SK-N-SH (cell line): ENCODE measurements around the gene ZMIZ1. TPM values are rescaled to one million over a fixed set of nuclear protein-coding genes. Genes with fewer than 3 reads are reported as not detected.

Source experiments
- CTCF ChIA-PET: fragments of 300-600, 350-600 bp; formaldehyde crosslinking; extraction: SDS; loops from one replicate; lab custom pipeline; 2021; lab: Yijun Ruan, JAX
- POLR2A ChIA-PET: fragments of 350-600 bp; sonication (Branson Sonifier 250); formaldehyde crosslinking; extraction: SDS; loops from one replicate; lab custom pipeline; 2020; ENCODE audit warnings: antibody characterized with exemption, inconsistent platforms; lab: Yijun Ruan, JAX
- DNase-seq: peaks from one replicate; pipeline ENCODE4 v3.0.0; 2012
- H2AFZ ChIP-seq: fragments of 200-600 bp; sonication (generic); 2 replicates; pipeline ENCODE4 v1.8.1; 2016; ENCODE audit warnings: antibody characterized with exemption, mild to moderate bottlenecking, low read depth
- H3F3A ChIP-seq: fragments of 200-600 bp; sonication (generic); replicated peaks from 2 replicates; pipeline ENCODE3; 2016; ENCODE audit warnings: antibody characterized with exemption, mild to moderate bottlenecking; ENCODE audit not compliant: insufficient read depth
- H3K27ac ChIP-seq, 2 experiments: fragments of 200-500 bp in 1 of 2; fragments of 200-600 bp in 1 of 2; sonication (Bioruptor generic) in 1 of 2; sonication (generic), shearing (Covaris generic) in 1 of 2; 2 replicates each; pipeline versions ENCODE4 v1.5.1 to v1.6.1; 2014 to 2016; ENCODE audit warnings: low read depth in 2 of 2, inconsistent platforms in 1 of 2, low read length in 1 of 2, mild to moderate bottlenecking in 1 of 2, mixed read lengths in 1 of 2
- H3K27me3 ChIP-seq: fragments of 200-600 bp; sonication (generic), shearing (Covaris generic); 2 replicates; pipeline ENCODE4 v1.6.1; 2016; ENCODE audit warnings: mixed run types; ENCODE audit not compliant: insufficient read depth
- H3K36me3 ChIP-seq, 2 experiments: fragments of 200-500 bp in 1 of 2; fragments of 200-600 bp in 1 of 2; sonication (Bioruptor generic) in 1 of 2; sonication (generic) in 1 of 2; replicated peaks in 1 of 2; 2 replicates each; pipeline versions ENCODE3 to v1.5.1; 2014 to 2016; ENCODE audit warnings: low read length in 1 of 2, mild to moderate bottlenecking in 1 of 2; ENCODE audit not compliant: insufficient read depth in 2 of 2, control insufficient read depth in 1 of 2
- H3K4me1 ChIP-seq, 2 experiments: fragments of 200-500 bp in 1 of 2; fragments of 200-600 bp in 1 of 2; sonication (Bioruptor generic) in 1 of 2; sonication (generic), shearing (Covaris generic) in 1 of 2; 2 replicates each; pipeline versions ENCODE4 v1.5.1 to v1.6.1; 2014 to 2016; ENCODE audit warnings: low read depth in 1 of 2, low read length in 1 of 2, mixed run types in 1 of 2; ENCODE audit not compliant: insufficient read depth in 2 of 2, control insufficient read depth in 1 of 2
- H3K4me2 ChIP-seq: fragments of 200-600 bp; sonication (generic), shearing (Covaris generic); 2 replicates; pipeline ENCODE4 v1.6.1; 2017; ENCODE audit warnings: mixed run types
- H3K4me3 ChIP-seq, 2 experiments: fragments of 200-500 bp in 1 of 2; fragments of 200-600 bp in 1 of 2; sonication (Bioruptor generic) in 1 of 2; sonication (generic), shearing (Covaris generic) in 1 of 2; 2 replicates each; pipeline versions ENCODE4 v1.5.1 to v1.8.1; 2014 to 2016; ENCODE audit warnings: low read depth in 2 of 2, inconsistent platforms in 1 of 2, low read length in 1 of 2, mild to moderate bottlenecking in 1 of 2, mixed read lengths in 1 of 2, moderate library complexity in 1 of 2
- H3K79me2 ChIP-seq: fragments of 200-600 bp; sonication (generic); 2 replicates; pipeline ENCODE4 v1.8.1; 2017; ENCODE audit warnings: mild to moderate bottlenecking; ENCODE audit not compliant: insufficient read depth
- H3K9ac ChIP-seq: fragments of 200-600 bp; sonication (generic); 2 replicates; pipeline ENCODE4 v1.6.1; 2017; ENCODE audit warnings: mixed run types
- H3K9me2 ChIP-seq: fragments of 200-600 bp; sonication (generic); 2 replicates; pipeline ENCODE4 v1.6.1; 2017; ENCODE audit warnings: mixed run types
- H3K9me3 ChIP-seq: fragments of 200-600 bp; sonication (generic); 2 replicates; pipeline ENCODE4 v1.6.1; 2017; ENCODE audit warnings: mixed run types, mild to moderate bottlenecking, moderate library complexity
- H4K20me1 ChIP-seq: fragments of 200-600 bp; sonication (generic); 2 replicates; pipeline ENCODE4 v1.6.1; 2017; ENCODE audit warnings: mild to moderate bottlenecking, mixed run types; ENCODE audit not compliant: insufficient read depth
- CHD2 ChIP-seq: fragments of 150-350 bp; IDR thresholded peaks from 2 replicates; pipeline ENCODE4 v1.6.1; 2018; ENCODE audit warnings: low read length; ENCODE audit not compliant: partially characterized antibody
- CTCF ChIP-seq: fragments of 200-600 bp; sonication (generic); IDR thresholded peaks from 2 replicates; pipeline ENCODE4 v1.6.1; 2017; ENCODE audit warnings: antibody characterized with exemption, mild to moderate bottlenecking, moderate library complexity
- EP300 ChIP-seq, 2 experiments: IDR thresholded peaks; 2 replicates each; pipeline versions ENCODE4 v1.4.0 to v1.6.1; 2012; ENCODE audit warnings: borderline replicate concordance in 1 of 2, low read depth in 1 of 2, low read length in 1 of 2
- FOXJ3 ChIP-seq: sonication (generic); formaldehyde crosslinking; IDR thresholded peaks from 2 replicates; pipeline ENCODE4 v1.5.1; 2020; ENCODE audit warnings: mild to moderate bottlenecking, missing genetic modification reagents
- FOXM1 ChIP-seq: IDR thresholded peaks from 2 replicates; pipeline ENCODE4 v1.4.0; 2012; ENCODE audit warnings: low read depth, mild to moderate bottlenecking
- GABPA ChIP-seq: IDR thresholded peaks from 2 replicates; pipeline ENCODE4 v1.4.0; 2012; ENCODE audit warnings: low read depth, mild to moderate bottlenecking
- IRF3 ChIP-seq: fragments of 150-350 bp; IDR thresholded peaks from 2 replicates; pipeline ENCODE4 v1.6.1; 2016; ENCODE audit warnings: mild to moderate bottlenecking, low read depth, low read length
- MAX ChIP-seq: IDR thresholded peaks from 2 replicates; pipeline ENCODE4 v1.4.0; 2012; ENCODE audit warnings: low read depth
- MXI1 ChIP-seq: IDR thresholded peaks from 2 replicates; pipeline ENCODE4 v1.6.1; 2012; ENCODE audit warnings: mild to moderate bottlenecking, low read depth, low read length, improper control_type of control experiment
- NFIC ChIP-seq: IDR thresholded peaks from 2 replicates; pipeline ENCODE4 v1.4.0; 2012; ENCODE audit warnings: borderline replicate concordance
- NRF1 ChIP-seq: IDR thresholded peaks from 2 replicates; pipeline ENCODE4 v1.6.1; 2012; ENCODE audit warnings: low read depth, mild to moderate bottlenecking, low read length
- POLR2AphosphoS5 ChIP-seq: IDR thresholded peaks from 2 replicates; pipeline ENCODE4 v1.6.1; 2012; ENCODE audit warnings: low read depth, low read length
- RCOR1 ChIP-seq: fragments of 150-350 bp; IDR thresholded peaks from 2 replicates; pipeline ENCODE4 v1.6.1; 2017; ENCODE audit warnings: antibody characterized with exemption, low read length
- RFX5 ChIP-seq: IDR thresholded peaks from 2 replicates; pipeline ENCODE4 v1.6.1; 2012; ENCODE audit warnings: mild to moderate bottlenecking, improper control_type of control experiment, low read length
- RXRA ChIP-seq: IDR thresholded peaks from 2 replicates; pipeline ENCODE4 v1.4.0; 2012; ENCODE audit warnings: low read depth, mild to moderate bottlenecking, borderline replicate concordance
- SMC3 ChIP-seq: IDR thresholded peaks from 2 replicates; pipeline ENCODE4 v1.6.1; 2012; ENCODE audit warnings: low read depth, low read length, improper control_type of control experiment
- TAF1 ChIP-seq: IDR thresholded peaks from 2 replicates; pipeline ENCODE4 v1.6.1; 2012; ENCODE audit warnings: low read depth, mild to moderate bottlenecking, low read length, moderate library complexity, borderline replicate concordance
- TCF12 ChIP-seq: IDR thresholded peaks from 2 replicates; pipeline ENCODE4 v1.4.0; 2012
- TEAD4 ChIP-seq: IDR thresholded peaks from 2 replicates; pipeline ENCODE4 v1.4.0; 2012; ENCODE audit warnings: mild to moderate bottlenecking, borderline replicate concordance; ENCODE audit not compliant: insufficient read depth
- USF2 ChIP-seq: fragments of 150-350 bp; IDR thresholded peaks from 2 replicates; pipeline ENCODE4 v1.6.1; 2017; ENCODE audit warnings: antibody characterized with exemption, low read length, low read depth, borderline replicate concordance
- YY1 ChIP-seq: IDR thresholded peaks from 2 replicates; pipeline ENCODE4 v1.4.0; 2012; ENCODE audit warnings: low read depth, mild to moderate bottlenecking
- WGBS: methylation state at CpG from one replicate; pipeline ENCODE4 v1.1.6; 2017; ENCODE audit warnings: low lambda C conversion rate; 5-methylcytosine and 5-hydroxymethylcytosine counted together
- polyA plus RNA-seq, 3 experiments: library from polyadenylated mRNA; depleted of rRNA; stranded (reverse); fragments of >200 nt; gene quantifications; 2 replicates each; pipeline ENCODE4 v1.2.3, GENCODE V29; 2012

ZMIZ1 gene
- polyA plus RNA-seq, 1 of the 3 experiments (the other 2 are of a cell fraction): 23.5 TPM

- H3K79me2 ChIP-seq: peaks cover 51% of the 10 kb centered on the region; the same call in 1 of the 2 replicates
- peaks cover 12% of the 10 kb centered on the region for H3F3A ChIP-seq
- H3K27me3 ChIP-seq: no peaks in the 10 kb centered on the region
- peaks cover 32 to 89% of the 10 kb centered on the region in 2 experiments for H3K4me1 ChIP-seq
- H3K9ac ChIP-seq: no peak overlapping the region
- ChIA-PET POLR2A (no interaction called here), CTCF (interaction anchor here (1.4 to 5.7 kb wide), 3 partner anchors 14 to 1126 kb away, joined by 3 to 40 read pairs (median 5); no protein-coding TSS in a partner anchor)
- no peak for TF ChIP-seq MAX
- no peak for TF ChIP-seq POLR2AphosphoS5
- TF ChIP-seq FOXM1: no peak
- no peak for TF ChIP-seq USF2
- TF ChIP-seq IRF3: no peak
- no peak for TF ChIP-seq SMC3
- no peak for TF ChIP-seq FOXJ3
- TF ChIP-seq TAF1: no peak
- TF ChIP-seq NFIC: no peak
- H4K20me1 ChIP-seq: peaks cover 1% of the 10 kb centered on the region; the same call in 1 of the 2 replicates
- no peak overlapping the region for H2AFZ ChIP-seq
- DNase-seq: no peak
- peaks cover 7 to 26% of the 10 kb centered on the region in 2 experiments for H3K36me3 ChIP-seq
- 97% methylated on average over 8 of the region's 10 CpGs for WGBS
- no peak overlapping the region for H3K4me3 ChIP-seq
- H3K4me2 ChIP-seq: no peak overlapping the region
- no peaks in the 10 kb centered on the region for H3K9me2 ChIP-seq
- no peaks in the 10 kb centered on the region for H3K9me3 ChIP-seq
- peak overlapping the region; percentile 21 to 100; a peak in 3 of 4 replicates for H3K27ac ChIP-seq
Measured at GRCh38 chr10:79173582-79174262, 105.0 kb downstream of the ZMIZ1 start.

- peaks cover 15% of the 10 kb centered on the region; the same call in 1 of the 2 replicates for H4K20me1 ChIP-seq
- H3K79me2 ChIP-seq: peaks cover 70% of the 10 kb centered on the region; the same call in 1 of the 2 replicates
- CTCF ChIA-PET: interaction anchor here (1.3 to 13.4 kb wide), 3 partner anchors 16 to 62 kb away, joined by 4 to 136 read pairs (median 7); no protein-coding TSS in a partner anchor
- peak overlapping the region; percentile 81 to 100 for H3K27ac ChIP-seq
- H3K36me3 ChIP-seq: peaks cover 3 to 11% of the 10 kb centered on the region in 2 experiments
- H3K9ac ChIP-seq: no peak overlapping the region
- H2AFZ ChIP-seq: no peak overlapping the region
- H3K27me3 ChIP-seq: no peaks in the 10 kb centered on the region
- H3K9me3 ChIP-seq: no peaks in the 10 kb centered on the region
- H3K4me2 ChIP-seq: peak overlapping the region; percentile 68; the same call in 1 of the 2 replicates
- H3F3A ChIP-seq: peaks cover 19% of the 10 kb centered on the region
- DNase-seq: no peak
- H3K9me2 ChIP-seq: no peaks in the 10 kb centered on the region
- POLR2A ChIA-PET: interaction anchor here (1.3 to 1.5 kb wide), 2 partner anchors 10 to 13 kb away, joined by 3 to 5 read pairs; no protein-coding TSS in a partner anchor
- peaks cover 44 to 89% of the 10 kb centered on the region in 2 experiments for H3K4me1 ChIP-seq
- no peak overlapping the region for H3K4me3 ChIP-seq
- WGBS: 75% methylated on average over 10 of the region's 10 CpGs
- TF ChIP-seq RCOR1: no peak
- no peak for TF ChIP-seq GABPA
- TF ChIP-seq CTCF: no peak
- TF ChIP-seq FOXM1: no peak
- no peak for TF ChIP-seq POLR2AphosphoS5
- no peak for TF ChIP-seq MXI1
- TF ChIP-seq IRF3: no peak
- TF ChIP-seq RFX5: no peak
- no peak for TF ChIP-seq EP300 (IDR thresholded peaks at IDR 0.05; ENCODE audit: borderline replicate concordance in 1 of 2, low read depth in 1 of 2, low read length in 1 of 2)
- no peak for TF ChIP-seq YY1
- no peak for TF ChIP-seq RXRA
- TF ChIP-seq NRF1: no peak
- no peak for TF ChIP-seq TCF12
- TF ChIP-seq FOXJ3: no peak
- no peak for TF ChIP-seq CHD2
- no peak for TF ChIP-seq TAF1
- no peak for TF ChIP-seq TEAD4
Measured at GRCh38 chr10:79176052-79176501, 107.3 kb downstream of the ZMIZ1 start.
